GM18858 (cell line): ENCODE data around the gene TNIK.

Source experiments
- ATAC-seq: cut with Tn5 transposase; IDR thresholded peaks from one replicate; pipeline ENCODE4 v1.9.1; 2021; ENCODE audit not compliant: unreplicated experiment

The TNIK gene

GRCh38 chr3:171459942-171460724 is at the start of gene TNIK:
TNIK (minus strand) TSS chr3:171460405; CDS start chr3:171460063, 342 bp downstream.
- ATAC-seq, result peak; percentile 56

- no peak for ATAC-seq
These were observed 48.5 kb upstream of the TNIK start for GRCh38 chr3:171508676-171509075.

GRCh38 chr3:171508206-171508605 is 48.0 kb upstream of the TNIK start:
- ATAC-seq, result no peak

GRCh38 chr3:171506743-171507319 is 46.6 kb upstream of the TNIK start:
- ATAC-seq, result no peak

GRCh38 chr3:171505822-171506333 is 45.7 kb upstream of the TNIK start:
- ATAC-seq, result no peak

- no peak for ATAC-seq
These were observed 44.2 kb upstream of the TNIK start for GRCh38 chr3:171504376-171504775.

- no peak for ATAC-seq
These were observed 43.6 kb upstream of the TNIK start for GRCh38 chr3:171503817-171504216.

GRCh38 chr3:171498921-171499320 is 38.7 kb upstream of the TNIK start:
- no peak for ATAC-seq

- no peak for ATAC-seq
These were observed 37.3 kb upstream of the TNIK start for GRCh38 chr3:171497468-171497867.

- no peak for ATAC-seq
These were observed 35.2 kb upstream of the TNIK start for GRCh38 chr3:171495413-171495812.

- no peak for ATAC-seq
These were observed 34.4 kb upstream of the TNIK start for GRCh38 chr3:171494457-171495109.

GRCh38 chr3:171491361-171491760 is 31.2 kb upstream of the TNIK start:
- no peak for ATAC-seq

GRCh38 chr3:171490901-171491300 is 30.7 kb upstream of the TNIK start:
- no peak for ATAC-seq

- no peak for ATAC-seq
These were observed 29.1 kb upstream of the TNIK start for GRCh38 chr3:171489348-171489747.

- ATAC-seq, result no peak
These were observed 28.3 kb upstream of the TNIK start for GRCh38 chr3:171488479-171488878.

- ATAC-seq, result no peak
These were observed 27.2 kb upstream of the TNIK start for GRCh38 chr3:171487382-171487781.

- ATAC-seq, result no peak
These were observed 25.1 kb upstream of the TNIK start for GRCh38 chr3:171485338-171485737.

- no peak for ATAC-seq
These were observed 20.8 kb upstream of the TNIK start for GRCh38 chr3:171481011-171481410.

GRCh38 chr3:171480526-171480925 is 20.3 kb upstream of the TNIK start:
- ATAC-seq, result peak; percentile 99

GRCh38 chr3:171476532-171477102 is 16.4 kb upstream of the TNIK start:
- no peak for ATAC-seq

- ATAC-seq, result no peak
These were observed 12.3 kb upstream of the TNIK start for GRCh38 chr3:171472552-171472951.
